Duodenal mucosa (tissue), 2 donors: ENCODE data around the gene NPAS3.
A peak's percentile ranks its signal among the peaks of the same experiment; 100 is the strongest.

Experiments
- H3K27ac ChIP-seq: one replicate; pipeline ENCODE4 v1.7.0; 2013; ENCODE audit warnings: low read depth, low read length
- H3K27me3 ChIP-seq, 2 donors: one replicate each; pipeline ENCODE4 v1.7.0; 2013; ENCODE audit warnings: low read length in 2 of 2, control low read depth in 1 of 2; ENCODE audit not compliant: insufficient read depth in 2 of 2, control insufficient read depth in 1 of 2
- H3K36me3 ChIP-seq, 2 donors: one replicate each; pipeline ENCODE4 v1.7.0; 2013; ENCODE audit warnings: low read length in 2 of 2, control low read depth in 1 of 2; ENCODE audit not compliant: insufficient read depth in 2 of 2, control insufficient read depth in 1 of 2
- H3K4me1 ChIP-seq, 2 donors: one replicate each; pipeline ENCODE4 v1.7.0; 2013; ENCODE audit warnings: low read length in 2 of 2, control low read depth in 1 of 2; ENCODE audit not compliant: insufficient read depth in 2 of 2, control insufficient read depth in 1 of 2
- H3K4me3 ChIP-seq, 2 donors: one replicate each; pipeline ENCODE4 v1.7.0; 2013; ENCODE audit warnings: low read length in 2 of 2, low read depth in 1 of 2
- H3K9ac ChIP-seq, 2 donors: one replicate each; pipeline ENCODE4 v1.7.0; 2013; ENCODE audit warnings: low read length in 2 of 2, low read depth in 1 of 2
- H3K9me3 ChIP-seq, 2 donors: one replicate each; pipeline ENCODE4 v1.7.0; 2013; ENCODE audit warnings: low read length in 2 of 2, control low read depth in 1 of 2; ENCODE audit not compliant: control insufficient read depth in 1 of 2

The NPAS3 gene

GRCh38 chr14:33781236-33781635 lies 842.6 kb downstream of the NPAS3 start:
- Histone ChIP-seq H3K36me3 (no peaks in the 10 kb centered on the region), H3K9ac (no peak overlapping the region), H3K4me3 (no peak overlapping the region), H3K9me3 (no peaks in the 10 kb centered on the region), H3K27me3 (no peaks in the 10 kb centered on the region), H3K27ac (no peak overlapping the region), H3K4me1 (peaks cover 0 to 4% of the 10 kb centered on the region in 2 donors)

- Histone ChIP-seq H3K27me3 (no peaks in the 10 kb centered on the region), H3K9ac (no peak overlapping the region), H3K4me1 (peaks cover 0 to 4% of the 10 kb centered on the region in 2 donors), H3K9me3 (no peaks in the 10 kb centered on the region), H3K36me3 (no peaks in the 10 kb centered on the region), H3K27ac (no peak overlapping the region), H3K4me3 (no peak overlapping the region)
These were observed 844.2 kb downstream of the NPAS3 start for GRCh38 chr14:33782923-33783322.

GRCh38 chr14:33786091-33786825 lies 847.6 kb downstream of the NPAS3 start:
- no peaks in the 10 kb centered on the region for H3K36me3 ChIP-seq
- H3K4me3 ChIP-seq: no peak overlapping the region
- H3K9me3 ChIP-seq: no peaks in the 10 kb centered on the region
- no peaks in the 10 kb centered on the region for H3K27me3 ChIP-seq
- H3K27ac ChIP-seq: no peak overlapping the region
- no peaks in the 10 kb centered on the region for H3K4me1 ChIP-seq
- no peak overlapping the region for H3K9ac ChIP-seq

- no peaks in the 10 kb centered on the region for H3K27me3 ChIP-seq
- H3K9ac ChIP-seq: no peak overlapping the region
- no peak overlapping the region for H3K4me3 ChIP-seq
- H3K4me1 ChIP-seq: peaks cover 0 to 8% of the 10 kb centered on the region in 2 donors
- no peaks in the 10 kb centered on the region for H3K36me3 ChIP-seq
- H3K9me3 ChIP-seq: no peaks in the 10 kb centered on the region
- H3K27ac ChIP-seq: no peak overlapping the region
These were observed 849.5 kb downstream of the NPAS3 start for GRCh38 chr14:33788161-33788560.

GRCh38 chr14:33790996-33791395 lies 852.3 kb downstream of the NPAS3 start:
- no peaks in the 10 kb centered on the region for H3K36me3 ChIP-seq
- H3K4me3 ChIP-seq: no peak overlapping the region
- peaks cover 0 to 4% of the 10 kb centered on the region in 2 donors for H3K27me3 ChIP-seq
- peaks cover 0 to 8% of the 10 kb centered on the region in 2 donors for H3K4me1 ChIP-seq
- H3K27ac ChIP-seq: no peak overlapping the region
- no peaks in the 10 kb centered on the region for H3K9me3 ChIP-seq
- no peak overlapping the region for H3K9ac ChIP-seq

DNA sequence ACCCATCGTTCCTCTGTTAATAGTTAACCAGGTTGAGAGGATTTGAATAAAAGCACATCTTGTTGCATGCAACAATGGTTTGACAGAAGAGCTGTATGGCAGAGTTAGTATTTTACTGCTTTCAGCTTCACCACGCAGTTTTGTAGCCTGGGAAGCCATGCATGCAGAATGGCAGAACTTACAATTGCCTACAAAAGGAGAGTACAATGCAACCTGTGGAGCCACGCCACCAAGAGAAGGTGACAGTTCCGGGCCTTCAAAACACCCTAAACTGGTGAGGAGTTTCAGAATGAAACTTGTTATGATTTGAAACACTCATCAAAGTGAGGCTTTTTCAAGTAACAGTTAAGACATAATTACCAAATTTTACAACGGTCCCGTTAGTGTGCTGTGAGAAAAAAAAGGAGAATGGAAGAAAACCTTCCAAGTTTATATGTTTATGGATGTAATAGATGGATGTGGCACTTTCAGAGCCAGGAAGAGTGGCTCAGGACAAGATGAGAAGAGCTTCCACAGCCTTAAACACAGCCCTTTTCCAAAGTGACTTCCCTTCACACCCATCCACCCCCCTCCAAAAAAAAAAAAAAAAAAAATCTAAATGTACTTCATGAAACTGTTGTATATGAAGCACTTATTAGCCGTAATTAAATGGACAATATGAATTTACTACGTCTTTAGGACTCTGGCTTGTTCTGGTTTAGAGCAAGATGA lies 853.5 kb downstream of the NPAS3 start:
- Histone ChIP-seq H3K27me3 (peaks cover 0 to 4% of the 10 kb centered on the region in 2 donors), H3K4me3 (no peak overlapping the region), H3K36me3 (no peaks in the 10 kb centered on the region), H3K9me3 (no peaks in the 10 kb centered on the region), H3K27ac (no peak overlapping the region), H3K4me1 (peaks cover 0 to 8% of the 10 kb centered on the region in 2 donors), H3K9ac (no peak overlapping the region)

GRCh38 chr14:33792720-33793368 lies 854.2 kb downstream of the NPAS3 start:
- Histone ChIP-seq H3K36me3 (no peaks in the 10 kb centered on the region), H3K4me1 (peaks cover 0 to 8% of the 10 kb centered on the region in 2 donors), H3K4me3 (peak overlapping the region in 1 of 2 donors; percentile 27), H3K27me3 (peaks cover 0 to 4% of the 10 kb centered on the region in 2 donors), H3K9ac (no peak overlapping the region), H3K27ac (no peak overlapping the region), H3K9me3 (no peaks in the 10 kb centered on the region)

DNA sequence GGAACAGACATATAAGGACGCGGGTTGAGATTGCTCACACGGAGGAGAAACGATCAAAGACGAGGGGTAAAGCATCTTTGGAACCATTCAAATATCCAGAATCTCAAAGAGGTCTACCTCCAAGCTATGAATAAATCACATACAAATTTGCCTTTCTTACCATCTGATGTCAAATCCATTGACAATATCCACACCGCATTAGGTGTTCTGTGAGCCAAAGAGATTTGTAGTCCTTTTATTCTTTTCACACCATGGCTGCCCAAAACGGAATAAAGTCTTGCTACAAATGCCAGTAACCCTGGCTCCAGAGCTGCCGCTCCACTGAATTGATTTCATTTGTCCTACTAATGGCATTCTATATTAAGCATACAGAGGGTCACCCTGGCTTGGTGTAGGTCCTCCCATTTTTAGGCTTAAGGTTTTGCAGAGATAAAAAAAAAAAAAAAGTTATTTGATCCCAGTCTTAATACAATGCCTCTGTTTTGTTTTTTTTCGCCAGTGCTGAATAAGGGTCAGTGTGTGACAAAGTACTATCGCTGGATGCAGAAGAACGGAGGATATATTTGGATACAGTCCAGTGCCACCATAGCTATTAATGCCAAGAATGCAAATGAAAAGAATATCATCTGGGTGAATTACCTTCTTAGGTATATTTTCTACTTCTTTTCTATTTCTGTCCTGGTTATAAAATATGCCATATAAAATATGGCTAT lies 854.9 kb downstream of the NPAS3 start:
- H3K27ac ChIP-seq: no peak overlapping the region
- H3K27me3 ChIP-seq: peaks cover 4 to 5% of the 10 kb centered on the region in 2 donors
- H3K4me1 ChIP-seq: peaks cover 0 to 8% of the 10 kb centered on the region in 2 donors
- H3K36me3 ChIP-seq: no peaks in the 10 kb centered on the region
- H3K4me3 ChIP-seq: no peak overlapping the region
- no peak overlapping the region for H3K9ac ChIP-seq
- H3K9me3 ChIP-seq: no peaks in the 10 kb centered on the region

- Histone ChIP-seq H3K36me3 (no peaks in the 10 kb centered on the region), H3K4me3 (no peak overlapping the region), H3K4me1 (peaks cover 0 to 8% of the 10 kb centered on the region in 2 donors), H3K9ac (no peak overlapping the region), H3K27me3 (peaks cover 7 to 8% of the 10 kb centered on the region in 2 donors), H3K9me3 (no peaks in the 10 kb centered on the region), H3K27ac (no peak overlapping the region)
These were observed 856.2 kb downstream of the NPAS3 start for GRCh38 chr14:33794791-33795305.
